GM12891 (cell line): ENCODE data around the gene PIK3C2B.

Experiments used
- DNase-seq: peaks from one replicate; pipeline ENCODE4 v3.0.0; 2011; ENCODE audit warnings: low spot score; ENCODE audit not compliant: insufficient read length
- FAIRE-seq: peaks from 2 replicates; lab custom pipeline; 2011; peaks lifted over from hg19 to GRCh38; lab: Jason Lieb, UNC
- PAX5 ChIP-seq: IDR thresholded peaks from 2 replicates; pipeline ENCODE4 v1.6.1; 2011; ENCODE audit warnings: low read length, moderate library complexity, mild to moderate bottlenecking; ENCODE audit not compliant: insufficient read depth, severe bottlenecking
- POLR2A ChIP-seq: IDR thresholded peaks from 2 replicates; pipeline ENCODE4 v1.6.1; 2011; ENCODE audit warnings: low read depth, low read length, control low read depth
- POLR2AphosphoS5 ChIP-seq: IDR thresholded peaks from 2 replicates; pipeline ENCODE4 v1.6.1; 2011; ENCODE audit warnings: low read depth, low read length, control low read depth
- POU2F2 ChIP-seq: IDR thresholded peaks from 2 replicates; pipeline ENCODE4 v1.6.1; 2011; ENCODE audit warnings: low read depth, mild to moderate bottlenecking, control low read depth, low read length, moderate library complexity
- SPI1 ChIP-seq: IDR thresholded peaks from 2 replicates; pipeline ENCODE4 v1.6.1; 2011; ENCODE audit warnings: low read depth, low read length, control low read depth
- TAF1 ChIP-seq: IDR thresholded peaks from 2 replicates; pipeline ENCODE4 v1.6.1; 2011; ENCODE audit warnings: low read depth, low read length, control low read depth

Gene PIK3C2B

GRCh38 chr1:204453141-204453772, 41.3 kb downstream of the PIK3C2B start:
- FAIRE-seq (peak; percentile 94), DNase-seq (peak; percentile 66)
- 0 out of 2 replicates have a peak, but pooled peaks have one; percentile 15 for TF ChIP-seq SPI1
- TF ChIP-seq PAX5 = no peak
- peak; percentile 62; the same call in 1 of the 2 replicates for TF ChIP-seq POU2F2

GRCh38 chr1:204451352-204452124, 43.1 kb downstream of the PIK3C2B start:
- no peak for FAIRE-seq
- DNase-seq = no peak
- no peak for TF ChIP-seq TAF1
- TF ChIP-seq PAX5 = no peak
- TF ChIP-seq POLR2AphosphoS5 = no peak
- no peak for TF ChIP-seq POU2F2
- no peak for TF ChIP-seq SPI1
- TF ChIP-seq POLR2A = no peak

GRCh38 chr1:204450461-204451257, 43.9 kb downstream of the PIK3C2B start:
- DNase-seq = no peak
- TF ChIP-seq POLR2A (no peak), SPI1 (no peak), TAF1 (no peak), POLR2AphosphoS5 (no peak), POU2F2 (no peak), PAX5 (no peak)
- no peak for FAIRE-seq

- no peak for DNase-seq
- no peak for FAIRE-seq
- TF ChIP-seq POLR2AphosphoS5 (no peak), TAF1 (no peak), POLR2A (no peak), PAX5 (no peak), SPI1 (no peak)
Measured at GRCh38 chr1:204449678-204450280, 44.8 kb downstream of the PIK3C2B start.

GRCh38 chr1:204448991-204449677, 45.5 kb downstream of the PIK3C2B start:
- FAIRE-seq (no peak), DNase-seq (no peak)
- no peak for TF ChIP-seq PAX5
- TF ChIP-seq POLR2A = no peak
- TF ChIP-seq SPI1 = no peak
- TF ChIP-seq TAF1 = no peak
- no peak for TF ChIP-seq POU2F2
- TF ChIP-seq POLR2AphosphoS5 = no peak

- DNase-seq (no peak), FAIRE-seq (no peak)
- no peak for TF ChIP-seq POLR2AphosphoS5
- no peak for TF ChIP-seq SPI1
Measured at GRCh38 chr1:204448344-204448964, 46.2 kb downstream of the PIK3C2B start.

GRCh38 chr1:204447736-204448135, 46.9 kb downstream of the PIK3C2B start:
- no peak for DNase-seq
- FAIRE-seq = no peak
- TF ChIP-seq TAF1 (no peak), SPI1 (no peak), POLR2A (no peak), PAX5 (no peak), POU2F2 (no peak), POLR2AphosphoS5 (no peak)

DNA sequence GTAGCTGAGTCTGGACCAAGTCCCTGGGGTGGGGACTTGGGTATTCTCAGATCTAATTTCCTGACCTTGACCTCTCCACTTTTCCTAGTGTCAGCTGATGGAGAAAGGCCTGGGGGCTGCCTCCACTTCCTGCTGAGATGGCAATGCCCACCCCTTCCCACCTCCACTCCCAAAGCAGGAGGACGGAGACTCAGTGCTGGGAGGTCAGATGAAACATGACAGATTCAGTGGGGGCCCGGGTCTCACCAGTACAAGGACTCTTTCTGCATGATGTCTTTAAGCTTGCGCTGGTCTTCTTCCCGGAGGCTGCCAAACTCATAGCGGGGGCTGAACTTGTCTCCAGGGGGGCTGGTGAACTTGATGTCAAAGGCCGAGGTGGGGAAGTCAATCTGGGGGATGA, 47.4 kb downstream of the PIK3C2B start:
- TF ChIP-seq PAX5 = no peak
- TF ChIP-seq POLR2AphosphoS5 = no peak
- TF ChIP-seq POU2F2 = no peak
- TF ChIP-seq POLR2A = no peak
- TF ChIP-seq SPI1 = no peak
- TF ChIP-seq TAF1 = no peak
- FAIRE-seq = no peak
- DNase-seq = no peak
